Hepatocyte (in vitro differentiated cells): ENCODE results near the gene VAV1. TPM values are rescaled to one million over a fixed set of nuclear protein-coding genes. Genes with fewer than 3 reads are reported as not detected.

ENCODE experiments used
- DNase-seq: peaks from one replicate; pipeline ENCODE4 v3.0.0-alpha.2; 2016; ENCODE audit warnings: low spot score
- H2AFZ ChIP-seq: fragments of 200-600 bp; sonication (generic); 2 replicates; pipeline ENCODE4 v1.6.0; 2016; ENCODE audit warnings: antibody characterized with exemption, mild to moderate bottlenecking
- H3K27ac ChIP-seq: fragments of 200-600 bp; sonication (generic); 2 replicates; pipeline ENCODE4 v1.5.1; 2016; ENCODE audit warnings: mild to moderate bottlenecking
- H3K27me3 ChIP-seq: fragments of 200-600 bp; sonication (generic); 2 replicates; pipeline ENCODE4 v1.6.1; 2016
- H3K36me3 ChIP-seq: fragments of 200-600 bp; sonication (generic); replicated peaks from 2 replicates; pipeline ENCODE4 v1.5.1; 2016; ENCODE audit warnings: low read depth; ENCODE audit not compliant: insufficient read depth
- H3K4me1 ChIP-seq: fragments of 200-600 bp; sonication (generic); 2 replicates; pipeline ENCODE4 v1.5.1; 2016; ENCODE audit warnings: mild to moderate bottlenecking, moderate library complexity; ENCODE audit not compliant: insufficient read depth
- H3K4me2 ChIP-seq: fragments of 200-600 bp; sonication (generic); 2 replicates; pipeline ENCODE4 v1.6.0; 2016
- H3K4me3 ChIP-seq: fragments of 200-600 bp; sonication (generic); 2 replicates; pipeline ENCODE4 v1.5.1; 2016; ENCODE audit warnings: mild to moderate bottlenecking
- H3K79me2 ChIP-seq: fragments of 200-600 bp; sonication (generic); 2 replicates; pipeline ENCODE4 v1.6.0; 2017; ENCODE audit warnings: mild to moderate bottlenecking
- H3K9me2 ChIP-seq: fragments of 200-600 bp; sonication (generic); replicated peaks from 2 replicates; pipeline ENCODE4 v1.6.0; 2017; ENCODE audit warnings: mild to moderate bottlenecking; ENCODE audit not compliant: insufficient read depth
- H3K9me3 ChIP-seq: fragments of 200-600 bp; sonication (generic); 2 replicates; pipeline ENCODE4 v1.5.1; 2016; ENCODE audit warnings: low read depth, mild to moderate bottlenecking
- H4K20me1 ChIP-seq: fragments of 200-600 bp; sonication (generic); 2 replicates; pipeline ENCODE4 v1.6.0; 2016; ENCODE audit warnings: mild to moderate bottlenecking; ENCODE audit not compliant: insufficient read depth, poor library complexity, severe bottlenecking
- CTCF ChIP-seq: fragments of 200-600 bp; sonication (generic); IDR thresholded peaks from 2 replicates; pipeline ENCODE4 v1.5.1; 2016; ENCODE audit warnings: antibody characterized with exemption, mild to moderate bottlenecking; ENCODE audit not compliant: poor library complexity
- EZH2 ChIP-seq: fragments of 200-600 bp; sonication (generic); IDR thresholded peaks from 2 replicates; pipeline ENCODE4 v1.6.1; 2016; ENCODE audit warnings: antibody characterized with exemption, mild to moderate bottlenecking, borderline replicate concordance
- EZH2phosphoT487 ChIP-seq: fragments of 200-600 bp; sonication (generic); IDR thresholded peaks from one replicate; pipeline ENCODE4 v1.6.1; 2018; ENCODE audit warnings: antibody characterized with exemption, mild to moderate bottlenecking, low read depth, moderate library complexity; ENCODE audit not compliant: unreplicated experiment, severe bottlenecking
- WGBS: methylation state at CpG from one replicate; pipeline ENCODE4 v1.1.6; 2016; ENCODE audit warnings: low lambda C conversion rate; ENCODE audit errors: missing lambda C conversion rate; 5-methylcytosine and 5-hydroxymethylcytosine counted together
- polyA plus RNA-seq: library from polyadenylated mRNA; unstranded; fragments of >200 nt; fragmentation: Nextera tagmentation; extraction: Ambion mirVana; gene quantifications from 2 replicates; pipeline ENCODE4 v1.2.1, GENCODE V29; 2016
- total RNA-seq: library from RNA; depleted of rRNA; stranded (reverse); fragments of >200 nt; gene quantifications from 2 replicates; pipeline ENCODE4 v1.2.3, GENCODE V29; 2014

VAV1 gene
- total and polyA plus RNA-seq, 2 experiments from 2014 or later: 0.23 TPM; not detected in 1

GRCh38 chr19:6734096-6734696 lies 38.3 kb upstream of the VAV1 start:
- Histone ChIP-seq H2AFZ (no peak overlapping the region), H3K9me3 (no peaks in the 10 kb centered on the region), H3K36me3 (no peaks in the 10 kb centered on the region), H3K27ac (no peak overlapping the region), H3K4me2 (no peak overlapping the region), H3K4me1 (peaks cover 23% of the 10 kb centered on the region), H4K20me1 (no peaks in the 10 kb centered on the region), H3K27me3 (no peaks in the 10 kb centered on the region), H3K9me2 (no peaks in the 10 kb centered on the region), H3K4me3 (no peak overlapping the region), H3K79me2 (peaks cover 14% of the 10 kb centered on the region)
- TF ChIP-seq CTCF (no peak), EZH2 (no peak), EZH2phosphoT487 (no peak)
- 88% methylated on average over 17 of the region's 20 CpGs for WGBS
- peak; percentile 17 for DNase-seq

GRCh38 chr19:6735181-6735911 lies 37.2 kb upstream of the VAV1 start:
- peak; percentile 31 for DNase-seq
- Histone ChIP-seq H3K36me3 (no peaks in the 10 kb centered on the region), H2AFZ (no peak overlapping the region), H3K27me3 (no peaks in the 10 kb centered on the region), H3K9me3 (no peaks in the 10 kb centered on the region), H3K9me2 (no peaks in the 10 kb centered on the region), H3K27ac (peak overlapping the region; percentile 95), H3K4me1 (peaks cover 24% of the 10 kb centered on the region), H3K79me2 (peaks cover 21% of the 10 kb centered on the region), H3K4me2 (peak overlapping the region; percentile 87), H3K4me3 (no peak overlapping the region), H4K20me1 (no peaks in the 10 kb centered on the region)
- TF ChIP-seq EZH2: no peak
- 54% methylated on average over 15 of the region's 15 CpGs for WGBS

- TF ChIP-seq EZH2phosphoT487 (no peak), CTCF (peak; percentile 66), EZH2 (no peak)
- peak overlapping the region; percentile 71 for H3K4me3 ChIP-seq
- 35% methylated on average over 25 of the region's 25 CpGs for WGBS
- H3K79me2 ChIP-seq: peaks cover 31% of the 10 kb centered on the region
- no peaks in the 10 kb centered on the region for H3K27me3 ChIP-seq
- DNase-seq: peak; percentile 93
- H3K36me3 ChIP-seq: no peaks in the 10 kb centered on the region
- peak overlapping the region; percentile 50 for H2AFZ ChIP-seq
- H4K20me1 ChIP-seq: no peaks in the 10 kb centered on the region
- peak overlapping the region; percentile 87 for H3K4me2 ChIP-seq
- no peaks in the 10 kb centered on the region for H3K9me2 ChIP-seq
- no peaks in the 10 kb centered on the region for H3K9me3 ChIP-seq
- peaks cover 26% of the 10 kb centered on the region for H3K4me1 ChIP-seq
- H3K27ac ChIP-seq: peak overlapping the region; percentile 95
Measured at GRCh38 chr19:6736169-6736916, 36.2 kb upstream of the VAV1 start.

- Histone ChIP-seq H3K4me3 (peak overlapping the region; percentile 71), H3K9me2 (no peaks in the 10 kb centered on the region), H3K27me3 (no peaks in the 10 kb centered on the region), H3K4me1 (peaks cover 31% of the 10 kb centered on the region), H3K79me2 (peaks cover 36% of the 10 kb centered on the region), H3K36me3 (no peaks in the 10 kb centered on the region), H3K9me3 (no peaks in the 10 kb centered on the region), H2AFZ (peak overlapping the region; percentile 50), H3K27ac (peak overlapping the region; percentile 95), H3K4me2 (peak overlapping the region; percentile 87), H4K20me1 (peaks cover 5% of the 10 kb centered on the region)
- no peak for DNase-seq
- TF ChIP-seq EZH2 (no peak), EZH2phosphoT487 (no peak), CTCF (no peak)
- 2% methylated on average over 16 of the region's 16 CpGs for WGBS
Measured at GRCh38 chr19:6736917-6737283, 35.6 kb upstream of the VAV1 start.
